GM18870 (cell line): ENCODE measurements around the gene NEDD4.
"Not testable (repeated sequence)": the region's sequence is repeated elsewhere in the genome, so short reads cannot be mapped to it uniquely, and the experiment has no call there.

Experiments used
- ATAC-seq: cut with Tn5 transposase; IDR thresholded peaks from one replicate; pipeline ENCODE4 v1.9.1; 2021; ENCODE audit warnings: moderate library complexity; ENCODE audit not compliant: unreplicated experiment

Gene NEDD4

DNA sequence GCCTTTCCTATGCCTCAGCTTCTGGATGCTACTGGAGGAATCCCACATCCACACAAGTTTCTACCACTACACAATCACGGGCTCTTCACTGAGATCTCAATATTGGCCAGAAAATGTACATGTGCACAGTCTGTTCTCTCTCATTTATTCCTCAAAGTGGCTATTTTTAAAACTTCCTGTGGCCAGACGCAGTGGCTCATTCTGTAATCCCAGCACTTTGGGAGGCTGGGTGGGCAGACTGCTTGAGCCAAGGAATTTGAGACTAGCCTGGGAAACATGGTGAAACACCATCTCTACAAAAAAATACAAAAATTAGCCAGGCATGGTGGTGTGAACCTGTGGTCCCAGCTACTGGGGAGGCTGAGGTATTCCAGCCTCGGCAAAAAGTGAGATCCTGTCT, 159.1 kb downstream of the NEDD4 start:
- no peak for ATAC-seq

DNA sequence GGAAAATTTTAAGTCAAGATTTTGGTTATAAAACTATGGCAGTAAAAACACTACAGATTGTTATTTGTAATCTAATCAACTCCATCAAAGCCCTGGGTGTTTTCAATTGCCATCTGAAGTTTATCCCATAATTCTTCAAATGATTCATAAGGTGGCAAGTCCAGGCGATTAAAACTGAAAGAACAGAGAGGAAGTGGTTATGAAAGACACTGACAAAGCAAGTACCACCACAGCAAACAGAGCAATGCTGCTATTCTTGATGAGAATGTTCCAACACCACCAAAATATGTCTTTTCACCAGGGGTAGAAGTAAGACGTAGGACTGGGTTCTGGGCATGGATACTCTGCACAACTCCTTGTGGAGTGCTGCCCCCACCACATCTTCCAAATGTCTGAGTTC, 163.6 kb downstream of the NEDD4 start:
- peak; percentile 85 for ATAC-seq

DNA sequence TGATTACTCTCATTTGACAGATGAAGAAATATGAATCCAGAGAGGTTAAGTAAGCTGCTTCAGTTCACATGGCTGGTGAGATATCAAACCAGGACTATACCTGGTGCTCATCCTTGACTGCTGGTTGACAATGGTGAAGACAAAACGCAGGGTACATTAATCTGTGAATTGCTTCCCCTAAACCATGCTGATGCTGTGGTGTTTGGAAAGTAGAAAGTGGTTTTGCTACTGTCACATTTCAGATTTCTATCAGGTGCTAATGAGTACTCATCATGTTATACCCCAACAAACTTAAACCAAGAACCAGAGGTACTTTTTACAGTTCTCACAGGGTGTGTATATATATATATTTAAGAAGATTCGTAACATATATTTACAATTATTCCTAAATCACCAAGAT, 165.5 kb downstream of the NEDD4 start:
- ATAC-seq: no peak

DNA sequence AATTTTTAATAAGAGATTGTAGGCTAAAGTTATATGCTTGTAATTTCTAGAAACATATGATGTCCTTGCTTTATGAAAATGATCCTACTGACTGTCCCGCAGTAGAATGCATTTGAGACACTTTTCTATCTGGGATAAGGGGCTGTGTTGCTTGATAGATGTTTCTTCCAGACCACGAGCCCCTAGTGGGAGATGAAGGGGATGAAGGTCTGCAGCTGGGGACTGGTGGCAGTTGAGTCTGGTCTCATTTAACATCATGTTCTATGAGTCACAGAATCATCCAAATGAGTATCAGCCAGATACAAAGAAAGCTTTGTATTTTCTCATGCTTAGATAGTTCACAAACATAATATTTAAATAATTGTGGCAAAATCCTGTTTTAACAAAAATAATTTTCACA, 166.2 kb downstream of the NEDD4 start:
- ATAC-seq: no peak

DNA sequence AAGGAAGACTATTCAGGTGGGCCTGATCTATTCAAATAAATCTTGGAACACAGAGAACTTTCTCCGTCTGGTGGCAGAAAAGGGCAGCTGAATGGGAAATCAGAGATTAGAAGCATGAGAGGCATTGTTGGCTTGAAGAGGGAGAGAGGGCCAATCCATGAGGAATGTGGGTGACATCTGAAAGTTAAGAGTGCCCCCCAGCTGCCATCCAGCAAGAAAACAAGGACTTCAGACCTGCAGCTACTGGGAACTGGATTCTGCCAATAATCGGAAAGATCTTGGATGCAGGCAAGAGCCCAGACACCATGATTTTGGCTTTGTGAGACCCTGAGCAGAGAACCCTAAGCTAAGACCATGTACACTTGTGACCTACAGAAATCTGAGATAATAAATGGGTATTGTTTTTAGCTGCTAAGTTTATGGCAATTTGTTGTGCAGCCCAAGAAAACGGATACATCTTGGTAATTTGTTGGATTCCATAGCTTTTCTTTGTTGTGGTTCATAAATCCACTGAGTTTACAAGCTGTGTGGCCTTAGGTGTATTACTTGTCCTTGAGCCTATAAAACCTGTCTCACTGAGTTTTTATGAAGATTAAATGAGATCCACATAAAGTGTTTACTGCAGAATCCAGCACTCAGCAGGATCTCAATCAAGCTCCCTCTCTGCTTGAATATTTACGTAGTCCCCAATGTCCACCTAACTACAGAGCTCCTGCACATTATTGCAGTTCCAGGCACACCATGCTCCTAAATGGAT, 168.4 kb downstream of the NEDD4 start:
- no peak for ATAC-seq

DNA sequence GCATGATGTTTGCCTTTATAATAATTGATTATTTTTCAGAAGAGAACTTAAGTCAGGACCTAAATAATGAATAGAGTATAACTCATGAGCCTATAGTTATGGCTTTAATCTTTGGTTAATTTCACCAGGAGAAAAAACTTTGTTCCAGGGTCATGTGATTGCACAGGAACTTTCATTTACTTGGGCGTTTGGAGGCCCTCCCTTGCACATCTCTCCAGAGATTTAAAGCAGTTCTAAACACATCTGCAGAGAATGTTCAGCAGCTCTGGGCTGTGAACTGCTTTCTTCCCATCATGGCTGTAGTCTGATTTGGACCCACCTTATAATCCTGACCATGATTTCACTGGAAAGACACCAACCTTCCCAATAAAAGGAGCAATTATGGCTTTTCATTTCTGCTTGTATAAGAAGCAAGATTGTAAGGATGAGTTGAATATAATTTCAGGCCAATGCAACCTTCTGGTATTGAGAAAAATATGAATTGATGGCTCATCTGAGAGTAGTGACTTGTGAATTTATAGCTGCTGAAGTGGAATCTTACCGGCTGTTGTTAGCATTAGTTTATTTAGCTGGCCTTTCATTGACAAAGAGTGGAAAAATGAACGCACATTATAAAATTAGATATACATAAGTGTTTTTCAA, 169.6 kb downstream of the NEDD4 start:
- ATAC-seq: no peak

DNA sequence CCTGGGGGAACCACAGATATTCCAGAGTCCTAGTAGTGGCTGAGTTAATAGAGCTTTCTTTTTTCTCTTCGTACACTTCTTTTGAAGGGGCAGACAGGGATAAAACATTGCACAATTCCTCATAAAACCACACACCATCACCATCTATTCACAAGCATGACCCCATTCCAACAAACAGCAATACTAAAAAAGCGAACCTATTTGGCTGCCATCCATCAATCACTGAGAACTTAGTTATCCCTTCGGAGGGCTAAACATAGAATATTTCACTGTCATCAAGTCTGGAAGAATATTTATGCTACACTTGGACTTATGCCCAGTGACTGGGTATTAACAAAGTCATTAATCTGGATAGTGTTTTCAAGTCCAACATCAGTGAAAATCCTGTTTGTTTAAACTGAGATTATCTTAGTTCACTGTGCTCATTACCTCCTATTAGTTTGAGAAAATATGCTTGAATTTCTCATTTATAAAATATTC, 170.2 kb downstream of the NEDD4 start:
- ATAC-seq: no peak

DNA sequence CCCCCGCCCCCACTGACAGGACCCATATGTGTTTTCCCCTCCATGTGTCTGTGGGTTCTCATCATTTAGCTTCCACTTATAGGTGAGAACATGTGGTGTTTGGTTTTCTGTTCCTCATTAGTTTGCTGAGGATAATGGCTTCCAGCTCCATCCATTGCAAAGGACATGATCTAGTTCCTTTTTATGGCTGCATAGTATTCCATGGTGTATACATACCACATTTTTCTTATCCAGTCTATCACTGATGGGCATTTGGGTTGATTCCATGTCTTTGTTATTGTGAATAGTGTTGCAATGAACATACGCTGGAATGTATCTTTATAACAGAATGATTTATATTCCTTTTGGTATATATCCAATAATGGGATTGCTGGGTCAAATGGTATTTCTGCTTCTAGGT, 171.7 kb downstream of the NEDD4 start:
- ATAC-seq: not testable (repeated sequence)

DNA sequence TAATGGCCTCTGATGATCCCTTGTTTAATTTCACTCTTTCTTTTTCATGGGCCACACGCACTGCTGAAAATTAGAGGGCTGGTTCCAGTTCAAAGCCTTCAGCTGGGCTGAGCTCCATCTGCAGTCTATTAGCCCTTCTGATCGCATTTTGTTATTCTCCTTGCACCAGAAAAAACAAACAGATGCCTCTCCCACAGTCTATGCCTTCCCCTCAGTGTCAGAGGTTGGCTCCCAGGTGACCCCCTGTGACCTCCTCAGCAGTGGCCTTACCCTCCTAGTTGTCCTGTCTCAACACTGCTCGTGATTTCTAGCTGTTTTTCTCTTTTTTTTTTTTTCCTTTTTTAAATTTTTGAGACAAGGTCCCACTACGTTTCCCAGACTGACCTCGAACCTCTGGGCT, 173.4 kb downstream of the NEDD4 start:
- ATAC-seq: no peak

DNA sequence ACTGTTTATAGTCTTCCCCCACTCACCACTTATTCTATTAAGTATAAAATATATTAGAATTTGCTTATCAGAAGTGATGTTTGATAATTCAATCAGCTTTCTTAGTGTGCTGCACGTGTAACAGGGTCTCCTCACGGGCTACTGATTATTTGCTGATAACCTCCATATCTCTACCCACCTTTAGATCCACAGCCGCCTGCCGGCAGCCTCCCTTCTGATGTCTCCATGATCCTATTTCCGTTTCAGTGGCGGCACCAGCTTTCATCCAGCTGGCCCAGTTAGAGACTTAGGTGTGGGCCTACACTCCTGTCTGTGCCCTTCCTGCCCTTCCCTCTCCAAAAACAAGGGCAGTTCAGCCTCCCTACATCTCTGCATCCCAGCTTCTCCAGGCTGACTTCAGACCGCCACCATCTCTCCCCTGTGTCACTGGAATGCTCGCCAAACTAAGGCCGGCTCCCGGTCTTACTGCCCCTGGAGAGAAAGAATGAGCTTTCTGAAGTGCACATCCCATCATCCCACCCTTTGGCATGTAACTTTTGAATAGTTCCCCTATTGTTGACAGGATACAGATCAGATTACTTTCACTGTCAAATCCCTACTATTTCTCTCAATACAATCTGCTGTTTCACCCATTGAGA, 173.9 kb downstream of the NEDD4 start:
- ATAC-seq: no peak

DNA sequence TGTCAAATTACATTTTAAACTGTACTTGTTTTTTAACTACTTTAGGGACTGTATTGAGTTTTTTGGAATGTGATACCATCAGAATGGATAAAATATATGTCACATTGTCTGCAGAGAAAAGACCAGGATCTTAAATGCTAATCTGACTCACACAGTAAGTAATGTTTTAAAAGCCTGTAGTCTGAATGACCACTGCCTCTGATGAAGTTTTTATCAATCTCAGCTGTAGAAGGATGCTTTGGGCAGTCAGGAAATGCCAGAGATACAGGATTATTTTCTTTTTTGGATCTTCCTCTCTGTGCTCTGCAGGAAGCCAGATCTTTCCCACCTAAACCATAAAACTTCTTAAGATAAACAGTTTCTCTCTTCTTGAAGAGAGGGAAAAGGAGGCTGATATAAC, 177.4 kb downstream of the NEDD4 start:
- ATAC-seq: no peak

DNA sequence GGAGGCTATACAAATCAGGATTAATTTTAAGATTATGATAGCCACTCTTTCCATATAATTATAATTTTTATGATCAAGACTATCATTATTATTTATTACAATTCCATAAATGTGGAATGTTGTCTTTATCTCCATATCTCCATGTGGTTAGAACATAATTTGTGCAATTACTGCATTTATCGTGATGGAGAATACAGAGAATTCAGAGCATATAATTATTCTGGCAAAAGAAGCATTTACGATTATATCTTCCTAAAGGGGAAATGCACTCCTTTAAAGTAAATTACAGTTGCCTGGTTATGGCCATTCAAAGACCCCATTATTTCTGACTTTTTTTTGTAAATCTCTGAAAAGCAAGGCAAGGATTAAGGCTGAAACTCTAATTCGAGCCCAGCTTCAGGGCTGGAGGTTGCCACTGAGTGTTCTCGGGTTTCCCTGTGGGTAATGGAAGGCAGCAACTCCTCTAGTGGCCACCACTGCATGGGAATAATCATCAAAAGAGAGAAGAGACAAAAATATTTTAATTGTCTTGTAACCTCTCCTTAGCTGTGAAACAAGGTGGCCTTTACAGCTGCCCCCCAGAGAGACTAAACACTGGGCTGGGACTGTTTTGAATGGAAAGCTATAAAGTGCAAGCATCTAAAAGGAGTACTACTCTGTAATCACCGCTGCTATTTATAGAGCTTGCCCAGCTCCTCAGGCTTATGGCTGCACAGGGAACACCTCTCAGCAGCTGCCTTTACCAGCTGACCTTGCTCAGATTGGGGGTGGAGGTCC, 190.6 kb downstream of the NEDD4 start:
- no peak for ATAC-seq

DNA sequence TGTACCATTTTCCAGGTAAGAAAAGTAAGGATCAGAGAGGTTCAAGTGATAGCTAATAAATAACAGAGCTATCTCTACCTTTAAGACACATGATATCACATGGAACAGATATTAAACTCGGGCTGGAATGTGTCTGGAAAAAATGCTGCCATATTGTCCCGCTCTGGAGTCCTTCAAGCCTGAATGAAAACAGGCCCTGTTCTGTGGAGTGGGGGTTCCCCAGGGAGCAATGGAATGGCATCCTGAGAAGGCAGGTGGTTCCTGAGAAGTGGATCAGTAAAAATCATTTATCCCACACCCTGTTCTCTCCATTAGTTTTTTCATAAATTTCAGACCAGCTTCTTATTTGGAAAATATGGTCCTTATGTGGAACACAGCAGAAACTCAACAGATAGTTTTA, 193.2 kb downstream of the NEDD4 start:
- no peak for ATAC-seq

DNA sequence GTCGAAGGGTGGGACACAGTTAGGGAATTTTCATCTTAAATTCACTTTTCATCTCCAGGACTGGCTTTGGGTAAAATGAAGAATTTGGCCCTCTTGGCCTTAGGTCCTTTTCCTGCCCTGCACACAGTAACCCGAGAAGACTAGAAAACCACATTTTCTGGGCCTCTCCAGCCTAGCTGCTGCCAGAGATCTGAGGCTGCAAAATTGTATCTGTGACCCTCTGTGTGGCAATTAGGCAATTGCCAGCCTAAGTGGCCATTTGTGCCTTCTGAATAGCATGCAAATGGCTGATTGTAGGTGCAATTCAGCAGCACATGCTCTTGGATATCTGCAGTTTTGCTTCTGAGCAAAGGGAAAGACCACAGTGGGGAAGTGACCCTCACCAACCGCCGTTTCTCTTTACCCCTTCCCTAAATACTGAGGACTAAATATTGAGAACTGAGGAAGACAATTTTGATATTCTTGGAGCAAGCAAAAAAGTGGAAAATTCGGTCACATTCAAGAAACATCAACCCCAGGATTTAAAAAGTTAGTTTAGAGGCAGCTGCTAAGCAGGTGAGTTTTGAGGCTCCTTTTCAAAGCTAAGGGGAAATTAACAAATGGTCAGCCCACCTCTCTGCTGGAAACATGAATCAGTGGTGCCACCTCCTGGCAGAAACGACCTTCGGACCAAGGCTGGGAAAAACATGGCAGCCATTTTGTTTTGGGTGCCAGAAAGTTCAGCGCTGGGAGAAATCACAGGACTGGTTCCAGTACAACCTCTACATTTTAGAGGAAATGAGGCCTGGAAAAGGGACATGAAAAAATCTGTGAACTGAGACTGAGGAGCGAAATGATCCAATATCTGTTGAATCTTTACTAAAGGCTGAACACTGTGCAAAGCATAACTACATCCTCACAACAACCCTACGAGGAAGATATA, 193.9 kb downstream of the NEDD4 start:
- no peak for ATAC-seq

DNA sequence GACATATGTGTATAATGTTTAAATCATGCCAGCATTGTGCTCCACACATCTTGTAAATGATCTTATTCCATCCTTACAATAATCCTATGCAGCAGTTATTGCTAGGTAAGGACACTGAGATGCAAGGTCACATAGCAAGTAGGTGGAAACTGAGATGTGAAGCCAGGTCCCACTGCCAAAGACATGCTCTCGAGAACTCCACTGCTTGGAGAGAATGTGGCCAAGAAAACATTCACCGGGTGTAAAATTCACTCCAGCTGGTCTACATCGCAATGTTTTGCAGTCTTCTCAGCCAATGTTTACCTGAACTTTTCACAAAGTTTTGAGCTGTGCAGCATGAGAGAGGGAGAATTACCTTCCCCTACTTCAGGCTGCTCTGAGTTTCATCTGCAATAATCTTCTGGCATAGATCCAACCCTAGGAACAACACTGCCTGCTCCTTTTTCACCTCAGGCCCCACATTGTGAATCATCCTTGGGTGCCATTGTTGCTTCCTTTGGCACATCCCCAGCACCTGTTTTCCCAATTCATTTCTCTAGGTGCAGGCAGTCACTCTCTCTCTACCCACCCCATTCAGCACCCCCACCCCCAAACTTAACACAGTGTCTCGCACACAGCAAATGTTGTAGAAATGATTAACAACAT, 197.0 kb downstream of the NEDD4 start:
- ATAC-seq: no peak

DNA sequence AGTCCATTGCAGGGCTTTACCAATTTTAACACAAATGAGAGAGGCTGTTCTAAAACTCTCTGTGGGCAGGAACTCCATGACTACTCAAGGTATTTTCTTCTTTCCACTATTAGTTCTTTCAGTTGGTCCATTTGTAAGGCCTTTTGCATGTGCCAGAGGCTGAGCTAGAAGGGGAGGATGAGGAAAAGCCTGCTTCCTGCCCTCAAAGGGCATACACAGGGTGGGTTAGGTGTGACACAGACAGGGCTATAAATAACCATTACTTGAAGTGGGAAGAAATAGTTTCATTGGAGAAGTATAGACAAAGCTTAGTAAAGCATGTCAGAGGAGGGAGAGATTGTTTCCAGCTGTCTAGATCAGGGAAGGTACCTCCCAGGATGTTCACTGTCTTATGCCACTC, 198.4 kb downstream of the NEDD4 start:
- ATAC-seq: no peak

DNA sequence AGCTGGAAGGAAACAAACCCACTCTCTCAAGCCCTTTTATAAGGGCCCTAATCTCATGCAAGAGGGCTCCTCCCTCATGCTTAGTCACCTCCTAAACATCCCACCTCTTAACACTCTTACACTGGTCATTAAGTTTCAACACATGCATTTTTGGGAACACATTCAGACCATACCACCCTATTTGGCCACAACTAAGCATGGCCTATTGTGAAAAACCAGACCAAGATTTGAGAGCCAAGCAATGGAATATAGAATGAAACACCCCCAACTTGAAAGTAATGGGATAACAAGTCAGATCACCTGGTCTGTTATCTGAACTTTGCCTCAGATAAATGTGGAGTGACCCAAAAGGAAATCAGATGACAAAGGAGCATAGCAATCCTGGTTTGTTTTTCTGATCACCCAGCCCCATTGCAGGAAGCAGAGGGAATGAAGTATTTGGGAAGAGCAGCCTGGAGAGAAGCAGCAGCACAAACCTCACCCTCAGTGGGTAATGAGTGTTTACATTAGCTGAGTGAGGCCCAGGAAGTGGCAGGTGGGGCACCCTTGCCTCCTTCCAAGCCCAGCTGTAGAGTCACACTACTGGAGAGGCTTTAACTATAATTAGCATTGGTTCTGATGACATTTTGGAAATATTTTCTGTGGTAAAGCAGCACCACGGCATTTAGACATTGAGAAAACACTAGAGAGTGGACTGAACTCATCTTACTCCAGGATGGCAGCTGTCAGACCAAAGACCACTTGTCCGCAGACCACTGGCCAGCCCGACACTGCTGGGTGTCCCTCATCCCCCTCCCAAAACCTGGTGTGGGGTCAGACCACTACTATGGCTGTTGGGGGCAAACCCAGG, 201.6 kb downstream of the NEDD4 start:
- ATAC-seq: no peak

DNA sequence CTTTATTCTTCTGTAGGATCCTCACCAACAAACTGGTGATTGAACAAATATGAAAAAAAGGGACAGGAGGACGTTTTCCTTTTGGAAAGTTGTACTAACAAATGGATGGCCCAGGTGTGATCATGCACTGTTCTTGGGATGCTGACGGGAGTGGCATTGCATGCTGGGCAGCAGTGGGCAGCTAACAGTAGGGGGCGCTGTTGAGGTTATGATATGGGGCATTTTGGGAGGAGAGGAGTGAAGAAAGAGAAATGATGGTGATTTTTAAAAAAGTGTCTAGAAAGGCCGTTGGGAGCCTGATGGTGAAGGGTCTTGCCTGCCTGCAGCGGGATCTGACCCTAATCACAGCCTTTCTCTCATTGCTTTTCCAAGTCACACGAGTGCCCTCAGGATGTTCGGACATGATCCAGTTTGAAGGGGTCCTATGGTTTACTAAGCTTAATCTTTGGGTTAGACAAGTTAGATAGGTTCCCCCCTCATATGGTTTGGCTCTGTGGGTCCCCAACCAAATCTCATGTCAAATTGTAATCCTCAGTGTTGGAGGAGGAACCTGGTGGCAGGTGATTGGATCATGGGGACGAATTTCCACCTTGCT, 204.2 kb downstream of the NEDD4 start:
- ATAC-seq: no peak

DNA sequence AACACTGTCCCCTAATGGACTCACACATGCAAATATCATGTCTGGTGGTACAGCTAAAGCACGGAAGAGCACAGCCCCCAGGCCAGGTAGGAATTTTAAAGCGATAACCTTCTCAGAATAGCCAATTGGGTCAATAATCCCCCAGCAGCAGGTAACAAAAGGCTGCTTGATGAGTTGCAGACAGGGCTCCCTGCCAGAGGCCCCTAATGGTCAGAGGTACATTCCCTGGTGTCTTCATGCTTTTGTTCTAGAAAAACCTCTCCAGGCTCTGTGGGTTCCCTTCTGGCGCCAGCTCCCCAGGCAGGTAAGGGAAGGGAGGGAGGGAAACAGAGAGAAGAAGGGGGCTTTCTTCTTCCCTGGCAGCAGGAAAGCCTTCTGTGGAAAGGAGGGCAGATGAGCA, 207.1 kb downstream of the NEDD4 start:
- no peak for ATAC-seq
